ENCODE data around the gene NOS1AP.

Gene NOS1AP

GRCh38 chr1:162136760-162137159 is 67.3 kb downstream of the NOS1AP start:
- no peak for DNase-seq

GRCh38 chr1:162137179-162137960 is 67.9 kb downstream of the NOS1AP start:
- DNase-seq = no peak

- no peak for DNase-seq
These were observed 68.6 kb downstream of the NOS1AP start for GRCh38 chr1:162138112-162138511.

- DNase-seq = no peak
These were observed 69.2 kb downstream of the NOS1AP start for GRCh38 chr1:162138599-162139181.

- peak in 2 of 56 donors; percentile 5 to 42 for DNase-seq
These were observed 69.7 kb downstream of the NOS1AP start for GRCh38 chr1:162139211-162139610.

- DNase-seq = no peak
These were observed 72.0 kb downstream of the NOS1AP start for GRCh38 chr1:162141281-162142054.

DNA sequence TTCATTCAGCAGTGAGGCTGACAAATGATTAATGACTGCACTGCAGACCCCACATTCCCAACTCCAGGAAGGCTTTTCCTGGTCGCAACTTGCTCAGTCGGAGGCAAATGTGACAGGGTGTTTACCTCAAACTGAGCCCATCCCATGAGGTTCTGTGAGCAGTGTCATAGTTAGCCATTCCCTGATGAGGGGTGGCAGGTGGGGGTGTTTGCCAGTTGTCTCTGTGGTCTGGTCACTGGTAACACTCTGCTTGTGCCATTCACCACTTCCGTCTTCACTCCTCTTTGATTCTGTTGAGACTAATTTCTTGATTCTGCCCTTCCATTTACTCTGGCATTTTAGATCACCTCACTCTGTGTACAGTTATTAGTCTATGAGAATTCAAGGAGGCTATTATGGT is 73.5 kb downstream of the NOS1AP start:
- no peak for DNase-seq

- DNase-seq = no peak
These were observed 74.8 kb downstream of the NOS1AP start for GRCh38 chr1:162144268-162144667.

GRCh38 chr1:162144853-162145252 is 75.4 kb downstream of the NOS1AP start:
- DNase-seq = no peak

- DNase-seq = peak in 14 of 56 donors; percentile 9 to 37 (median 24)
These were observed 75.9 kb downstream of the NOS1AP start for GRCh38 chr1:162145280-162145965.

GRCh38 chr1:162145966-162146696 is 76.6 kb downstream of the NOS1AP start:
- no peak for DNase-seq

DNA sequence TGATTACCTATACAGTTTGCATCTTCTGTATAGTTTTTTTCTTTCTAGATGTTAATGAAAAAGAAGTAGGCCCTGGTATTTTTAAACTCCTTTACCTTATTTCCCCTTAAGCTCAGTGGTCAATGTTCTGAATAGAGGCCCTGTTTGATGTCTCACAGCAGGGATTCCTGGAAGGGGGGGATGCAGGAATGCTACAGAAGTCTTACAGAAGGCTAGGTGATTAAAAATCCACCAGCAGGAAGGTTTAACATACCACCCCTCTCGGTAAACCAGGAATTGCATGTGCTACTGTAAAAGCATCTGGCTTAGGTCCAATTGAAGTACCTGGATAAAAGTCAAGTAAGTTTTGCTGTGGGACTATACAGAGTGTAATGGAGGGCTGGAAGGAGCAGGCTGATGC is 78.3 kb downstream of the NOS1AP start:
- DNase-seq = no peak

DNA sequence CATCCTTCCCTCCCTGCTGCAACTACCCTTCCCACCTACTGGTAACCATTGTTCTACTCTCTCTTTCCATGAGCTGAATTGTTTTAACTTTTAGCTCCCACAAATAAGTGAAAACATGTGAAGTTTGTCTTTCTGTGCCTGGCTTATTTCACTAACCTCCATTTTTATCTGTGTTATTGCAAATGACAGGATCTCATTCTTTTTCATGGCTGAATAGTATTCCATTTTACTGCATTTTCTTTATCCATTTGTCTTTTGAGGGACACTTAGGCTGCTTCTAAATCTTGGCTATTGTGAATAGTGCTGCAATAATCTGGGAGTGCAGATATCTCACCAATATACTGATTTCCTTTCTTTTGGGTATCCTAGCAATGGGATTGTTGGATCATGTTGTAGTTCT is 80.6 kb downstream of the NOS1AP start:
- no peak for DNase-seq

GRCh38 chr1:162151900-162152829 is 82.7 kb downstream of the NOS1AP start:
- DNase-seq = no peak

GRCh38 chr1:162153374-162153773 is 83.9 kb downstream of the NOS1AP start:
- DNase-seq = no peak

GRCh38 chr1:162157469-162157868 is 88.0 kb downstream of the NOS1AP start:
- DNase-seq = no peak

GRCh38 chr1:162158624-162159271 is 89.3 kb downstream of the NOS1AP start:
- no peak for DNase-seq

GRCh38 chr1:162159515-162159914 is 90.0 kb downstream of the NOS1AP start:
- DNase-seq = peak in 1 of 56 donors; percentile 8

DNA sequence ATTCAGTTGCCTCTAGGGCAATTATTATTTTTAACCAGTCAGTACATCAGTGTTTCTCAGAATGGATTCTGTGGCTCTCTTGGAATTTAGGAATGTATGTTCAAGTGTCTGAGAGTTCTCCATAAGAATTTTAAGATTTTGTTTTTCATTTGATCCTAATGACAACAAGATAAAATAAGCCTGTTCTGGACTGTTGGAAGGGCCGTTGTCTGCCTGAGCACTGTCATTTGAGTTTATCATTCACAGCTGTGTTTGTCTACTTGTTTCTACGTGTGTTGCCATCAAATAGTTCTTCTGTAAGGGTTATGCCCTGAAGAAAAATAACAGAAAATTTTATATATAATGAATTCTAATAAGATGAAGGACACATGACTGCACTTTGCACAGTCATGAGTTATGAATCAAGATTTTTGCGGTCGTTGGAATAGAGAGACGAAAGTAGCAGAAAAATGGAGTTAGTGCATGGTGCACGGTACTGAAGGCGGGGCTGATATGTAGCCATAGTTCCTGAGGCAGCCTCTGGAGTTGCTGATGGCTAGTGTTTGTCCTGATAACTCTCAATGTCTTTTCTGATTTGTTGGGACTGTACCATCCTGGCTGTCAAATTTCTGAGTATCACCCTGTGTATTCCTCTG is 92.5 kb downstream of the NOS1AP start:
- DNase-seq = no peak

Data from amygdala (tissue), 56 donors.